K562 (cell line): Measurements from ENCODE around the gene SLFN14. TPM values are rescaled to one million over a fixed set of nuclear protein-coding genes. Genes with fewer than 3 reads are reported as not detected.

Source experiments
- ATAC-seq: fragments of 200-7000 bp; cut with Tn5 transposase; 3 replicates; pipeline ENCODE4 v1.9.1; 2020; ENCODE audit warnings: moderate library complexity
- BruUV-seq: library from RNA; stranded (reverse); fragments of 400-500 nt; replicated peaks from 2 replicates; lab custom pipeline; 2021; lab: Mats Ljungman, UMichigan
- CTCF ChIA-PET: fragments of 300-600 bp; formaldehyde crosslinking; extraction: SDS; loops from one replicate; lab custom pipeline; 2021; ENCODE audit warnings: low intra/inter-chr PET ratio; lab: Yijun Ruan, JAX
- POLR2A ChIA-PET: fragments of 300-600, 350-650 bp; sonication (Branson Sonifier 250); formaldehyde crosslinking; extraction: SDS; loops from one replicate; lab custom pipeline; 2021; ENCODE audit warnings: antibody characterized with exemption, inconsistent platforms; lab: Yijun Ruan, JAX
- DNase-seq, 4 experiments: peaks; one replicate each; pipeline versions ENCODE4 v3.0.0 to v3.0.0-alpha.2; 2011 to 2018; ENCODE audit warnings: low spot score in 3 of 4, mixed read lengths in 3 of 4; ENCODE audit errors: extremely low read depth in 1 of 4
- FAIRE-seq: peaks from 2 replicates; lab custom pipeline; 2011; peaks lifted over from hg19 to GRCh38; lab: Jason Lieb, UNC
- H2AFZ ChIP-seq: 2 replicates; pipeline ENCODE4 v1.6.0; 2011; ENCODE audit warnings: low read depth, low read length, control low read depth, inconsistent platforms
- H3K27ac ChIP-seq: fragments of 200-600 bp; 3 replicates; pipeline ENCODE4 v1.8.0; 2011; ENCODE audit warnings: low read depth, mild to moderate bottlenecking, control low read depth, inconsistent platforms, low read length, moderate library complexity, mixed read lengths; ENCODE audit errors: extremely low read depth
- H3K27me3 ChIP-seq, 2 experiments: fragments of 300-600 bp in 1 of 2; 2 replicates in 1 of 2; 3 replicates in 1 of 2; pipeline versions ENCODE4 v1.6.0 to v1.8.0; 2011; ENCODE audit warnings: inconsistent platforms in 2 of 2, low read length in 2 of 2, mild to moderate bottlenecking in 1 of 2, mixed read lengths in 1 of 2, moderate library complexity in 1 of 2; ENCODE audit not compliant: control insufficient read depth in 2 of 2, insufficient read depth in 2 of 2
- H3K36me3 ChIP-seq: fragments of 300-600 bp; 3 replicates; pipeline ENCODE4 v1.8.0; 2011; ENCODE audit warnings: mild to moderate bottlenecking, low read length, inconsistent platforms; ENCODE audit not compliant: control insufficient read depth, insufficient read depth
- H3K4me1 ChIP-seq, 2 experiments: fragments of 200-600 bp in 1 of 2; replicated peaks in 1 of 2; 2 replicates in 1 of 2; 3 replicates in 1 of 2; pipeline versions ENCODE4 v1.5.1 to v1.8.0; 2011; ENCODE audit warnings: inconsistent platforms in 2 of 2, low read length in 2 of 2, mild to moderate bottlenecking in 1 of 2, mixed read lengths in 1 of 2, moderate library complexity in 1 of 2; ENCODE audit not compliant: control insufficient read depth in 2 of 2, insufficient read depth in 2 of 2
- H3K4me2 ChIP-seq: 2 replicates; pipeline ENCODE4 v1.6.1; 2011; ENCODE audit warnings: low read length, control low read depth, inconsistent platforms, mixed read lengths; ENCODE audit not compliant: insufficient read depth
- H3K4me3 ChIP-seq: fragments of 200-600 bp; sonication (generic), shearing (Covaris generic); 2 replicates; pipeline ENCODE4 v1.5.1; 2016; ENCODE audit warnings: control low read depth, inconsistent platforms
- H3K79me2 ChIP-seq: fragments of 200-600 bp; 3 replicates; pipeline ENCODE4 v1.8.0; 2011; ENCODE audit warnings: low read length, inconsistent platforms; ENCODE audit not compliant: control insufficient read depth, insufficient read depth
- H3K9ac ChIP-seq, 2 experiments: 2 replicates each; pipeline versions ENCODE4 v1.6.0 to v1.6.1; 2011; ENCODE audit warnings: low read depth in 2 of 2, low read length in 2 of 2, control low read depth in 1 of 2, inconsistent platforms in 1 of 2, mild to moderate bottlenecking in 1 of 2, mixed read lengths in 1 of 2; ENCODE audit not compliant: insufficient read depth in 1 of 2
- H3K9me1 ChIP-seq: one replicate; pipeline ENCODE4 v1.6.0; 2011; ENCODE audit warnings: inconsistent platforms, mild to moderate bottlenecking, low read length, moderate library complexity; ENCODE audit not compliant: control insufficient read depth, insufficient read depth
- H3K9me3 ChIP-seq: replicated peaks from 2 replicates; pipeline ENCODE4 v1.5.1; 2011; ENCODE audit warnings: low read depth, low read length, inconsistent platforms; ENCODE audit not compliant: control insufficient read depth, insufficient read depth
- H4K20me1 ChIP-seq: replicated peaks from 2 replicates; pipeline ENCODE4 v1.6.1; 2011; ENCODE audit warnings: low read length, inconsistent platforms, mixed read lengths; ENCODE audit not compliant: control insufficient read depth, insufficient read depth
- CREBBP ChIP-seq: IDR thresholded peaks from one replicate; pipeline ENCODE4 v1.6.1; 2012; ENCODE audit warnings: low read depth, mild to moderate bottlenecking, control low read depth, inconsistent platforms, low read length
- EHMT2 ChIP-seq: fragments of 450-650 bp; IDR thresholded peaks from 2 replicates; pipeline ENCODE4 v1.6.1; 2018; ENCODE audit warnings: antibody characterized with exemption
- HDAC1 ChIP-seq, 2 experiments: fragments of 450-650 bp; IDR thresholded peaks; 2 replicates each; pipeline ENCODE4 v1.6.1; 2016 to 2017; ENCODE audit warnings: inconsistent platforms in 1 of 2, mild to moderate bottlenecking in 1 of 2, moderate library complexity in 1 of 2
- RBM25 ChIP-seq: fragments of 200-400 bp; formaldehyde crosslinking; IDR thresholded peaks from 2 replicates; pipeline ENCODE4 v1.6.1; 2018; ENCODE audit warnings: low read length, low read depth, moderate library complexity; ENCODE audit not compliant: severe bottlenecking
- SMARCA4 ChIP-seq: fragments of 450-650 bp; IDR thresholded peaks from 2 replicates; pipeline ENCODE4 v1.6.1; 2016
- WGBS: fragments of 100-300 bp; shearing (Covaris generic); methylation state at CpG from one replicate; pipeline ENCODE4 v1.1.6; 2016; ENCODE audit warnings: low coverage, mixed read lengths; ENCODE audit not compliant: insufficient coverage; ENCODE audit errors: missing lambda C conversion rate; 5-methylcytosine and 5-hydroxymethylcytosine counted together
- in situ Hi-C: fragments of 300-500 bp; cut with MboI; formaldehyde crosslinking; loops from 4 replicates; pipeline ENCODE4 v1.15.0; 2018; ENCODE audit warnings: inconsistent platforms, mixed read lengths
- intact Hi-C: fragments of 100-400 bp; cut with micrococcal nuclease; formaldehyde crosslinking; loops from 2 replicates; pipeline ENCODE4 v1.14.2; 2022
- polyA plus RNA-seq, 8 experiments: library from polyadenylated mRNA; depleted of rRNA in 4 of 8; stranded (reverse) in 5 of 8; unstranded in 3 of 8; fragments of >200 nt; fragmentation: Nextera tagmentation in 2 of 8; fragmentation: Illumina TruSeq in 1 of 8; extraction: Ambion mirVana in 2 of 8; extraction: Trizol in 1 of 8; gene quantifications; 2 replicates each; pipeline versions ENCODE4 v1.2.1 to v1.2.3, GENCODE V29; 2011 to 2014; ENCODE audit warnings: inconsistent platforms in 1 of 8, missing spikeins in 1 of 8
- total RNA-seq, 7 experiments: library from RNA; depleted of rRNA in 6 of 7; stranded (reverse); fragments of >200 nt in 6 of 7; fragmentation: Illumina TruSeq in 2 of 7; extraction: Trizol in 2 of 7; gene quantifications; 2 replicates each; pipeline versions ENCODE4 v1.2.1 to v1.2.3, GENCODE V29; 2011 to 2021; ENCODE audit warnings: low replicate concordance in 1 of 7
- TF ChIP-seq, protein P1 (sequence below): fragments of 200-400 bp; formaldehyde crosslinking; IDR thresholded peaks from 2 replicates; pipeline ENCODE4 v1.6.1; 2017; ENCODE audit warnings: mild to moderate bottlenecking, low read depth, low read length, moderate library complexity
- TF ChIP-seq, protein P2 (sequence below): fragments of 250-450 bp; sonication (Bioruptor Pico); IDR thresholded peaks from 2 replicates; pipeline ENCODE4 v1.5.0; 2021
- TF ChIP-seq, protein P3 (sequence below): fragments of 450-650 bp; formaldehyde crosslinking; IDR thresholded peaks from 2 replicates; pipeline ENCODE4 v1.4.0; 2022; ENCODE audit warnings: missing genetic modification characterization

SLFN14 gene
- total and polyA plus RNA-seq, 9 of the 15 experiments (the other 6 are each of a cell fraction or from before 2014, with no cell fraction given) = 1.3 to 4.3 (median 3.1) TPM

DNA sequence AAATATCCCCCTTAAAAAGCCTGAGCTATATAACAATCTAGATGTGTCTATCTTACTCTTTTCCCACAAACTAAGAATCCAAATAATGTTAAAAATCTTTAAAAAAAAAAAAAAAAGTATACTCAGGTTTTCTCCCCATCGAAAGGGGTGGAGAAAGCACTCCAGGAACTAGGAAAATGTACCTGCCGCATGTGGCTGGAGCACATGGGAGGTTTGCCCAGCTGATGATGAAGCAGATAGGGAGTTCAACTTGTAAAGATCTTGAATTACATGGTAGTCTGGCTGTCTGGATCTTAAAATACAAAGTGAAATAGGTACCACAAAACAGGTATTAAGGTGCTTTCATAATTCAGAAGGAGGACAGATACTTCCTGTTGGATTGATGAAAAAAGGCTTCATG, 8.8 kb upstream of the SLFN14 start (continued):
- TF ChIP-seq, protein P1, sequence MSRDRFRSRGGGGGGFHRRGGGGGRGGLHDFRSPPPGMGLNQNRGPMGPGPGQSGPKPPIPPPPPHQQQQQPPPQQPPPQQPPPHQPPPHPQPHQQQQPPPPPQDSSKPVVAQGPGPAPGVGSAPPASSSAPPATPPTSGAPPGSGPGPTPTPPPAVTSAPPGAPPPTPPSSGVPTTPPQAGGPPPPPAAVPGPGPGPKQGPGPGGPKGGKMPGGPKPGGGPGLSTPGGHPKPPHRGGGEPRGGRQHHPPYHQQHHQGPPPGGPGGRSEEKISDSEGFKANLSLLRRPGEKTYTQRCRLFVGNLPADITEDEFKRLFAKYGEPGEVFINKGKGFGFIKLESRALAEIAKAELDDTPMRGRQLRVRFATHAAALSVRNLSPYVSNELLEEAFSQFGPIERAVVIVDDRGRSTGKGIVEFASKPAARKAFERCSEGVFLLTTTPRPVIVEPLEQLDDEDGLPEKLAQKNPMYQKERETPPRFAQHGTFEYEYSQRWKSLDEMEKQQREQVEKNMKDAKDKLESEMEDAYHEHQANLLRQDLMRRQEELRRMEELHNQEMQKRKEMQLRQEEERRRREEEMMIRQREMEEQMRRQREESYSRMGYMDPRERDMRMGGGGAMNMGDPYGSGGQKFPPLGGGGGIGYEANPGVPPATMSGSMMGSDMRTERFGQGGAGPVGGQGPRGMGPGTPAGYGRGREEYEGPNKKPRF = no peak
- TF ChIP-seq, protein P2, sequence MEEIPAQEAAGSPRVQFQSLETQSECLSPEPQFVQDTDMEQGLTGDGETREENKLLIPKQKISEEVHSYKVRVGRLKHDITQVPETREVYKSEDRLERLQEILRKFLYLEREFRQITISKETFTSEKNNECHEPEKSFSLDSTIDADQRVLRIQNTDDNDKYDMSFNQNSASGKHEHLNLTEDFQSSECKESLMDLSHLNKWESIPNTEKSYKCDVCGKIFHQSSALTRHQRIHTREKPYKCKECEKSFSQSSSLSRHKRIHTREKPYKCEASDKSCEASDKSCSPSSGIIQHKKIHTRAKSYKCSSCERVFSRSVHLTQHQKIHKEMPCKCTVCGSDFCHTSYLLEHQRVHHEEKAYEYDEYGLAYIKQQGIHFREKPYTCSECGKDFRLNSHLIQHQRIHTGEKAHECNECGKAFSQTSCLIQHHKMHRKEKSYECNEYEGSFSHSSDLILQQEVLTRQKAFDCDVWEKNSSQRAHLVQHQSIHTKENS (CRISPR knock-in tag) = no peak
- no peak for TF ChIP-seq CREBBP
- TF ChIP-seq, protein P3, sequence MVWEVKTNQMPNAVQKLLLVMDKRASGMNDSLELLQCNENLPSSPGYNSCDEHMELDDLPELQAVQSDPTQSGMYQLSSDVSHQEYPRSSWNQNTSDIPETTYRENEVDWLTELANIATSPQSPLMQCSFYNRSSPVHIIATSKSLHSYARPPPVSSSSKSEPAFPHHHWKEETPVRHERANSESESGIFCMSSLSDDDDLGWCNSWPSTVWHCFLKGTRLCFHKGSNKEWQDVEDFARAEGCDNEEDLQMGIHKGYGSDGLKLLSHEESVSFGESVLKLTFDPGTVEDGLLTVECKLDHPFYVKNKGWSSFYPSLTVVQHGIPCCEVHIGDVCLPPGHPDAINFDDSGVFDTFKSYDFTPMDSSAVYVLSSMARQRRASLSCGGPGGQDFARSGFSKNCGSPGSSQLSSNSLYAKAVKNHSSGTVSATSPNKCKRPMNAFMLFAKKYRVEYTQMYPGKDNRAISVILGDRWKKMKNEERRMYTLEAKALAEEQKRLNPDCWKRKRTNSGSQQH (CRISPR knock-in tag) = no peak
- TF ChIP-seq, all 486 proteins: peak for 9

DNA sequence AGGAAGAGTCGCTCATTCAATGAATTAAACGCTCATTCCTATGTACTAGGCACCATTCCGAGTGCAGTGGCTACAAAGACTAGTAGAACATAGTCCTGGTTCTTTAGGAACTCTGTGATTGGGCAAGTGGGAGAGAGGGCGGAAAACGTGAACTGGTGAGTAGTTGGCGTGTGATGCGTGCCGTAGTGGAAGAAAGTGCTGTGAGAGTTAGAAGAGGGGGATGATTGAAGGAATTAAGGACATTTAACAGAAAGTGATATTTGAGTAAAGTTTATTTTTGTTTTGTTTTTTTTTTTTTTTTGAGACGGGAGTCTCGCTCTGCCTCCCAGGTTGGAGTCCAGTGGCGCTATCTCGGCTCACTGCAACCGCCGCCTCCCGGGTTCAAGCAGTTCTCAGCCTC, 7.9 kb upstream of the SLFN14 start:
- Histone ChIP-seq H2AFZ (peak overlapping the region; percentile 41), H3K4me2 (peak overlapping the region; percentile 97), H4K20me1 (no peaks in the 10 kb centered on the region), H3K4me3 (peak overlapping the region; percentile 93), H3K27ac (peak overlapping the region; percentile 96), H3K9me1 (no peaks in the 10 kb centered on the region), H3K9me3 (no peaks in the 10 kb centered on the region), H3K27me3 (no peaks in the 10 kb centered on the region), H3K9ac (peak overlapping the region; percentile 89 to 93), H3K36me3 (peaks cover 31% of the 10 kb centered on the region; the same call in 2 of the 3 replicates), H3K4me1 (peaks cover 15 to 39% of the 10 kb centered on the region in 2 experiments), H3K79me2 (peaks cover 60% of the 10 kb centered on the region)
- POLR2A ChIA-PET = interaction anchor here (0.6 to 8.6 kb wide), 10 partner anchors 8 to 1352 kb away, joined by 3 to 122 read pairs (median 4); partner anchors contain the start of genes AP2B1, PEX12 and SLFN14
- no TSS peak for BruUV-seq
- in situ Hi-C loops (no loop called here), intact Hi-C loops (loop anchor here (5.0 kb wide), 1 partner anchor 239 kb away; the partner anchor contains the start of gene TAF15)
- FAIRE-seq (peak; percentile 19), DNase-seq (peak; percentile 24 to 65 (median 42)), ATAC-seq (peak; percentile 52)
- 0% methylated on average over 15 of the region's 15 CpGs for WGBS
- CTCF ChIA-PET = no interaction called here
- 0 out of 2 replicates have a peak, but pooled peaks have one; percentile 32 for TF ChIP-seq EHMT2
- peak in 1 of 2 experiments; percentile 41; a peak in 1 of 4 replicates for TF ChIP-seq HDAC1 (IDR thresholded peaks at IDR 0.05)
- peak; percentile 29 for TF ChIP-seq RBM25
- TF ChIP-seq SMARCA4 = 0 out of 2 replicates have a peak, but pooled peaks have one; percentile 14
